Measurements from ENCODE around the gene EFS. TPM values are rescaled to one million over a fixed set of nuclear protein-coding genes. Genes with fewer than 3 reads are reported as not detected.
A peak's percentile ranks its signal among the peaks of the same experiment; 100 is the strongest.

The EFS gene
- total and polyA plus RNA-seq, 10 of the 15 experiments (the other 5 are each of a cell fraction or from before 2014, with no cell fraction given), result 0.08 TPM; not detected in 9

DNA sequence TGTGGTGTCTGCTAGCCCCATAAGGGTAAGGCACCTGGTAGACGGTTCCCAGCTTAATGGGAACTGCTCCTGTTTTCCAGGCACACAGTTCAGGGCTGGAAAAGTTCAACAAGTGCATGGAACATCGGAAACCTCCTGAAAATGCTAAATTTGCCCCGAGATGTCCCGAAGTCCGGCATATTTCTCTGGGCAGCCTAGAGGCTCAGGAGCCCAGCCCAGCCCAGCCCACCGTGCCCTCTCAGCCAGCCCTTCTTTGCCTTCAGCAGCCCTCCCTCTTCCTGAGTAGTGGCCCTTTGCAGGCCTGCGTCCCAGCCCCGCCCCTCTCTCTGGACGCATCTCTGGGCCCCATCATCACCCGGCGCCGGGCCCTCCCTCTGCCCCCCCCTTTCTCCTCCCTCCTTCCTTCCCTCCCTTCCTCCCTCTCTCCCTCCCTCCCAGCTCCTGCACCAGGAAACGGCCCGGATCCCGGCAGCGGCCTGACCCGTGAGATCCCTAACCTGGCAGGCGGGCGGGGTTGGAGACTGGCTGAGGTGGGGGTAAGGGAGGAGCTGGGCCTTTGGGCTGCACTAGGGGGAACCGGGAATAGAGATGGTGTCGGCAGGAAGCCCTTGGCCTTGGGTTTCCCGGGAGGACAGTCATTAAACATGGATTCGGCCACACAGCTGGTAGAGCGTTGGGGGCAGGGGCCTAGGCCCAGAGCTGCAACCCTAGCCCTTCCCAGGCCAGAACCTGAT lies 58.4 kb downstream of the EFS start, which contains the start of gene BCL2L2 (continued):
- TF ChIP-seq IKZF2 (IDR thresholded peaks at IDR 0.05), result peak; percentile 87 to 88
- TF ChIP-seq SMARCA5 (IDR thresholded peaks at IDR 0.05), result no peak
- TF ChIP-seq, protein P1, sequence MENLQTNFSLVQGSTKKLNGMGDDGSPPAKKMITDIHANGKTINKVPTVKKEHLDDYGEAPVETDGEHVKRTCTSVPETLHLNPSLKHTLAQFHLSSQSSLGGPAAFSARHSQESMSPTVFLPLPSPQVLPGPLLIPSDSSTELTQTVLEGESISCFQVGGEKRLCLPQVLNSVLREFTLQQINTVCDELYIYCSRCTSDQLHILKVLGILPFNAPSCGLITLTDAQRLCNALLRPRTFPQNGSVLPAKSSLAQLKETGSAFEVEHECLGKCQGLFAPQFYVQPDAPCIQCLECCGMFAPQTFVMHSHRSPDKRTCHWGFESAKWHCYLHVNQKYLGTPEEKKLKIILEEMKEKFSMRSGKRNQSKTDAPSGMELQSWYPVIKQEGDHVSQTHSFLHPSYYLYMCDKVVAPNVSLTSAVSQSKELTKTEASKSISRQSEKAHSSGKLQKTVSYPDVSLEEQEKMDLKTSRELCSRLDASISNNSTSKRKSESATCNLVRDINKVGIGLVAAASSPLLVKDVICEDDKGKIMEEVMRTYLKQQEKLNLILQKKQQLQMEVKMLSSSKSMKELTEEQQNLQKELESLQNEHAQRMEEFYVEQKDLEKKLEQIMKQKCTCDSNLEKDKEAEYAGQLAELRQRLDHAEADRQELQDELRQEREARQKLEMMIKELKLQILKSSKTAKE (IDR thresholded peaks at IDR 0.05; ENCODE audit: low read depth, poor library complexity, severe bottlenecking), result no peak
- no peak for TF ChIP-seq POU2F2 (IDR thresholded peaks at IDR 0.05; ENCODE audit: borderline replicate concordance, low read depth, low read length)
- TF ChIP-seq WRNIP1 (IDR thresholded peaks at IDR 0.05; ENCODE audit: borderline replicate concordance, low read depth, low read length), result no peak
- peak in 1 of 2 experiments; percentile 47; a peak in 1 of 3 replicates for TF ChIP-seq EGR1 (IDR thresholded peaks at IDR 0.05; ENCODE audit: borderline replicate concordance in 1 of 2, low read depth in 2 of 2, low read length in 2 of 2)
- TF ChIP-seq SRF (IDR thresholded peaks at IDR 0.05; ENCODE audit: low read depth in 2 of 2, low read length in 2 of 2), result peak; percentile 29 to 92; a peak in 2 of 4 replicates
- TF ChIP-seq YBX1 (IDR thresholded peaks at IDR 0.05), result no peak
- TF ChIP-seq LARP7 (IDR thresholded peaks at IDR 0.05), result 0 out of 2 replicates have a peak, but pooled peaks have one; percentile 19
- TF ChIP-seq POLR2AphosphoS5 (IDR thresholded peaks at IDR 0.05; ENCODE audit: low read length), result peak; percentile 85
- no peak for TF ChIP-seq ZBED1 (IDR thresholded peaks at IDR 0.05; ENCODE audit: borderline replicate concordance)
- no peak for TF ChIP-seq ZSCAN29 (IDR thresholded peaks at IDR 0.05)
- TF ChIP-seq HCFC1 (IDR thresholded peaks at IDR 0.05; ENCODE audit: low read length), result peak; percentile 72
- TF ChIP-seq, protein P2, sequence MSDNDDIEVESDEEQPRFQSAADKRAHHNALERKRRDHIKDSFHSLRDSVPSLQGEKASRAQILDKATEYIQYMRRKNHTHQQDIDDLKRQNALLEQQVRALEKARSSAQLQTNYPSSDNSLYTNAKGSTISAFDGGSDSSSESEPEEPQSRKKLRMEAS (IDR thresholded peaks at IDR 0.05; ENCODE audit: low read depth, low read length), result no peak
- TF ChIP-seq TARDBP (IDR thresholded peaks at IDR 0.05; ENCODE audit: borderline replicate concordance), result peak; percentile 92
- TF ChIP-seq, protein P3, sequence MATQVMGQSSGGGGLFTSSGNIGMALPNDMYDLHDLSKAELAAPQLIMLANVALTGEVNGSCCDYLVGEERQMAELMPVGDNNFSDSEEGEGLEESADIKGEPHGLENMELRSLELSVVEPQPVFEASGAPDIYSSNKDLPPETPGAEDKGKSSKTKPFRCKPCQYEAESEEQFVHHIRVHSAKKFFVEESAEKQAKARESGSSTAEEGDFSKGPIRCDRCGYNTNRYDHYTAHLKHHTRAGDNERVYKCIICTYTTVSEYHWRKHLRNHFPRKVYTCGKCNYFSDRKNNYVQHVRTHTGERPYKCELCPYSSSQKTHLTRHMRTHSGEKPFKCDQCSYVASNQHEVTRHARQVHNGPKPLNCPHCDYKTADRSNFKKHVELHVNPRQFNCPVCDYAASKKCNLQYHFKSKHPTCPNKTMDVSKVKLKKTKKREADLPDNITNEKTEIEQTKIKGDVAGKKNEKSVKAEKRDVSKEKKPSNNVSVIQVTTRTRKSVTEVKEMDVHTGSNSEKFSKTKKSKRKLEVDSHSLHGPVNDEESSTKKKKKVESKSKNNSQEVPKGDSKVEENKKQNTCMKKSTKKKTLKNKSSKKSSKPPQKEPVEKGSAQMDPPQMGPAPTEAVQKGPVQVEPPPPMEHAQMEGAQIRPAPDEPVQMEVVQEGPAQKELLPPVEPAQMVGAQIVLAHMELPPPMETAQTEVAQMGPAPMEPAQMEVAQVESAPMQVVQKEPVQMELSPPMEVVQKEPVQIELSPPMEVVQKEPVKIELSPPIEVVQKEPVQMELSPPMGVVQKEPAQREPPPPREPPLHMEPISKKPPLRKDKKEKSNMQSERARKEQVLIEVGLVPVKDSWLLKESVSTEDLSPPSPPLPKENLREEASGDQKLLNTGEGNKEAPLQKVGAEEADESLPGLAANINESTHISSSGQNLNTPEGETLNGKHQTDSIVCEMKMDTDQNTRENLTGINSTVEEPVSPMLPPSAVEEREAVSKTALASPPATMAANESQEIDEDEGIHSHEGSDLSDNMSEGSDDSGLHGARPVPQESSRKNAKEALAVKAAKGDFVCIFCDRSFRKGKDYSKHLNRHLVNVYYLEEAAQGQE (IDR thresholded peaks at IDR 0.05; ENCODE audit: low read depth, low read length), result no peak
- no peak for TF ChIP-seq KAT2A (conservative IDR thresholded peaks at IDR 0.05; ENCODE audit: control insufficient read depth, low read depth, low read length)
- TF ChIP-seq SMC3 (IDR thresholded peaks at IDR 0.05; ENCODE audit: borderline replicate concordance, low read length), result no peak
- no peak for TF ChIP-seq BRCA1 (IDR thresholded peaks at IDR 0.05; ENCODE audit: low read depth, low read length)
- no peak for TF ChIP-seq ZZZ3 (IDR thresholded peaks at IDR 0.05; ENCODE audit: control insufficient read depth, insufficient read length, low read depth)
- no peak for TF ChIP-seq ZNF207 (IDR thresholded peaks at IDR 0.05; ENCODE audit: borderline replicate concordance)
- TF ChIP-seq CREM (IDR thresholded peaks at IDR 0.05; ENCODE audit: low read depth), result peak; percentile 99
- no peak for TF ChIP-seq SREBF1 (IDR thresholded peaks at IDR 0.05; ENCODE audit: low read length)
- TF ChIP-seq, protein P4, sequence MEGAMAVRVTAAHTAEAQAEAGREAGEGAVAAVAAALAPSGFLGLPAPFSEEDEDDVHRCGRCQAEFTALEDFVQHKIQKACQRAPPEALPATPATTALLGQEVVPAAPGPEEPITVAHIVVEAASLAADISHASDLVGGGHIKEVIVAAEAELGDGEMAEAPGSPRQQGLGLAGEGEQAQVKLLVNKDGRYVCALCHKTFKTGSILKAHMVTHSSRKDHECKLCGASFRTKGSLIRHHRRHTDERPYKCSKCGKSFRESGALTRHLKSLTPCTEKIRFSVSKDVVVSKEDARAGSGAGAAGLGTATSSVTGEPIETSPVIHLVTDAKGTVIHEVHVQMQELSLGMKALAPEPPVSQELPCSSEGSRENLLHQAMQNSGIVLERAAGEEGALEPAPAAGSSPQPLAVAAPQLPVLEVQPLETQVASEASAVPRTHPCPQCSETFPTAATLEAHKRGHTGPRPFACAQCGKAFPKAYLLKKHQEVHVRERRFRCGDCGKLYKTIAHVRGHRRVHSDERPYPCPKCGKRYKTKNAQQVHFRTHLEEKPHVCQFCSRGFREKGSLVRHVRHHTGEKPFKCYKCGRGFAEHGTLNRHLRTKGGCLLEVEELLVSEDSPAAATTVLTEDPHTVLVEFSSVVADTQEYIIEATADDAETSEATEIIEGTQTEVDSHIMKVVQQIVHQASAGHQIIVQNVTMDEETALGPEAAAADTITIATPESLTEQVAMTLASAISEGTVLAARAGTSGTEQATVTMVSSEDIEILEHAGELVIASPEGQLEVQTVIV (IDR thresholded peaks at IDR 0.05; ENCODE audit: borderline replicate concordance, partially characterized antibody), result peak; percentile 11
